SK-N-SH (cell line): ENCODE results near the gene TRMT1.

ENCODE experiments used
- GABPA ChIP-seq: IDR thresholded peaks from 2 replicates; pipeline ENCODE4 v1.4.0; 2012; ENCODE audit warnings: low read depth, mild to moderate bottlenecking
- PBX3 ChIP-seq: IDR thresholded peaks from 2 replicates; pipeline ENCODE4; 2012
- TAF1 ChIP-seq: IDR thresholded peaks from 2 replicates; pipeline ENCODE4 v1.6.1; 2012; ENCODE audit warnings: low read depth, mild to moderate bottlenecking, low read length, moderate library complexity, borderline replicate concordance

GRCh38 chr19:13112555-13112954 is 4.0 kb downstream of the TRMT1 start:
- no peak for TF ChIP-seq GABPA
- no peak for TF ChIP-seq PBX3
- TF ChIP-seq TAF1: no peak
